Measurements from ENCODE around the gene CACNG7. TPM values are rescaled to one million over a fixed set of nuclear protein-coding genes. Genes with fewer than 3 reads are reported as not detected.

The CACNG7 gene
- total RNA-seq, 2 donors from 2014 or later: not detected

DNA sequence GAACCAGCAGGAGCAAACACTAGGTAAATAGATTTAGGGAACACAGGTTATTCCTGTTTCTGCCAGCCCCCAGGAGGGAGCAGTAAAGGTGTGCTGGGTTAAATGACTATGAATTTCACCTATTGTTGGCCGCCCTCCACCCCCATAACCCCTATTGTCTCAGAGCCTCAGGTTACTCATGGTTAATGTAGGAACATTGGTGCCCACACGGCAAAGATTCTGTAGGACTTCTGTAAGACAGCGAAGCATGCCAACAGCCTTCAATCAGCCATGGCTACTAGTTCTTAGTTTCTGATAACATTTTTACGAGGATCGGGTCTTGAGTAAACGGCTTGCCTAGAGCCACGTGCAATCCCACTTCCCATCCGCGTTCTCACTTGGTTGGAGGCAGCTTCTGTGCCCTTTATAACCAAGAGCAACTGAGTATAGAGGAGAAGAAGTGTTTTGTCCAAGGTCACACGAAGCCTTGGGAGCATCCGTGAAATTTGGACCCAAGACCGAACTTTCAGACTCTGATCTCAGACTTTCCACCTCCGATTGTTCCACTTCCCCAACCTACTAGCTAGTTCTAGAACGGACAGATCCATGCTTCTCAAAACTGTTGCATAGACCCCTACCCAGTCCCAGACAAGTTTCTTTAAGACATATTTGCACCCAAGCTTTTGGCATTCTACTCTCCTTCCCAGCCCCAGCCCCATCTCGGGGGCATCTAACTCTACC lies 48.5 kb downstream of the CACNG7 start:
- Histone ChIP-seq H3K9me3 (peaks cover 0 to 6% of the 10 kb centered on the region in 2 donors), H3K36me3 (no peaks in the 10 kb centered on the region), H3K27me3 (peaks cover 15 to 23% of the 10 kb centered on the region in 2 donors), H3K4me1 (no peaks in the 10 kb centered on the region), H3K4me3 (no peak overlapping the region), H3K27ac (no peak overlapping the region)
- DNase-seq (ENCODE audit: low spot score): no peak
- TF ChIP-seq, protein P1, sequence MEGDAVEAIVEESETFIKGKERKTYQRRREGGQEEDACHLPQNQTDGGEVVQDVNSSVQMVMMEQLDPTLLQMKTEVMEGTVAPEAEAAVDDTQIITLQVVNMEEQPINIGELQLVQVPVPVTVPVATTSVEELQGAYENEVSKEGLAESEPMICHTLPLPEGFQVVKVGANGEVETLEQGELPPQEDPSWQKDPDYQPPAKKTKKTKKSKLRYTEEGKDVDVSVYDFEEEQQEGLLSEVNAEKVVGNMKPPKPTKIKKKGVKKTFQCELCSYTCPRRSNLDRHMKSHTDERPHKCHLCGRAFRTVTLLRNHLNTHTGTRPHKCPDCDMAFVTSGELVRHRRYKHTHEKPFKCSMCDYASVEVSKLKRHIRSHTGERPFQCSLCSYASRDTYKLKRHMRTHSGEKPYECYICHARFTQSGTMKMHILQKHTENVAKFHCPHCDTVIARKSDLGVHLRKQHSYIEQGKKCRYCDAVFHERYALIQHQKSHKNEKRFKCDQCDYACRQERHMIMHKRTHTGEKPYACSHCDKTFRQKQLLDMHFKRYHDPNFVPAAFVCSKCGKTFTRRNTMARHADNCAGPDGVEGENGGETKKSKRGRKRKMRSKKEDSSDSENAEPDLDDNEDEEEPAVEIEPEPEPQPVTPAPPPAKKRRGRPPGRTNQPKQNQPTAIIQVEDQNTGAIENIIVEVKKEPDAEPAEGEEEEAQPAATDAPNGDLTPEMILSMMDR (IDR thresholded peaks at IDR 0.05): no peak

DNA sequence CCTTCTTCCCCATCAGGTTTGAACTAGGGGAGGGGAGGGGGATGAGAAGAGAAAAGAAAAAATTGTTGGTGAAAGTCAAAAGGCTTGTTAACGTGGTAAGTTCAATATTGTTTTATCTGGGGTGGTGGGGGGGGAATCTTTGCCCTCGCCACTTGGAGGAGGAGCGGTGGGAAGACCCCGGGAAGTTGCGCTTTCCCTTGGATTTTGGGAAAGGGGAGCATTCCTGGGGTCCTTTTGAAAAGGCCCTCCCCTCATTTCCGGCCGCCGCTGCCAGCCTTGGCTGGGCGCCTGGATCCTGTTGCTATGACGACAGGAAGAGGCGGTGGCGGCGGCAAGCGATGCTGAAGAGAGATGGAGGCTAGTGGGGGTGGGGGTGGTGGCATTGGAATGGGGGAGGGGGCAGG lies 49.1 kb downstream of the CACNG7 start:
- TF ChIP-seq, protein P1 (IDR thresholded peaks at IDR 0.05): no peak
- Histone ChIP-seq H3K4me1 (no peaks in the 10 kb centered on the region), H3K27me3 (peaks cover 17 to 27% of the 10 kb centered on the region in 2 donors), H3K36me3 (no peaks in the 10 kb centered on the region), H3K4me3 (no peak overlapping the region), H3K9me3 (peaks cover 0 to 6% of the 10 kb centered on the region in 2 donors), H3K27ac (no peak overlapping the region)
- no peak for DNase-seq (ENCODE audit: low spot score)

DNA sequence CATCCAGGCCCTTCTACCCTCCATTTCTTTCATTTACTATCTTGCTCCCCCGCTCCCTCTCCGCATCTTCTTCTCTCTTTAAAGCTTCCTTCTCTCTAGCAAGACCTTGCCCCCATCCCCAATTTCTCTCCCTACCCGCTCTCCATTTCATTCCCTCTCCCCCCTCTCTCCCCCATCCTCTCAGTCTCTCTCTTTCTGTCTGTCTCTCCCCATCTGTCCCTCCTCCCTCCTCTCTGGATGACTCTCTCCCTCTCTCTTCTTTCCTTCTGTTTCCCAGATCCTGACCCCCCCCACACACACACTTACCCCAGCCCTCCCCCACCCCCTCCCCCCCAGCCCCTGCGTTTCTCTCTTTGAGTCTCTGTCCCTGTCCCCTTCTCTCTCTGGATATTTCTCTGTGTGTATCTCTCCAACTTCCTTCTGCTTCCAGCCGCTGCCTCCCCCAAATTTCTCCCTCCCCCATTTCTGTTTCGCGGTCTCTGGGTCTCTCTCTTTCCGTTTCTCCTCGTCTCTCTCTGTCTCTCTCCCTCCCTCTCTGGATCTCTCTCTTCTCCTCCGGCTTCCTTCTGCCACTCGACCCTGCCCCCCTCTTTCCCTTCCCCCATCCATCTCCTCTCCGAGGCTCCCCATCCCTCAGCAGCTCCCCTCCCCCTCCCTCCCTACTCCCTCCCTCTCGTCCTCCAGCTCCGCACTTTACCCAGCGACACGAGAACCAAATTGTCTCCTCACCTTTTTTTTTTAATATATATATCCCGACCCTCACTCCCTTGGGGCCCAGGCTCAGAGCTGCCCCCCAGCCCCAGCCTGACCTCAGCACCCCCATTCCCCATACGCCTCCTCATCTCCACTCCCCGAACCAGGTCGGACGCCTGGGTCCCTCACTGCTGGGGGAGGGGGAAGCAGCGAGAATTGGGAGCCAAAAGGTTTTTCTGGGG lies 50.0 kb downstream of the CACNG7 start:
- no peaks in the 10 kb centered on the region for H3K4me1 ChIP-seq
- H3K36me3 ChIP-seq: no peaks in the 10 kb centered on the region
- no peak for DNase-seq (ENCODE audit: low spot score)
- no peak overlapping the region for H3K27ac ChIP-seq
- peaks cover 20 to 31% of the 10 kb centered on the region in 2 donors for H3K27me3 ChIP-seq
- no peaks in the 10 kb centered on the region for H3K9me3 ChIP-seq
- H3K4me3 ChIP-seq: no peak overlapping the region
- TF ChIP-seq, protein P1 (IDR thresholded peaks at IDR 0.05): no peak

DNA sequence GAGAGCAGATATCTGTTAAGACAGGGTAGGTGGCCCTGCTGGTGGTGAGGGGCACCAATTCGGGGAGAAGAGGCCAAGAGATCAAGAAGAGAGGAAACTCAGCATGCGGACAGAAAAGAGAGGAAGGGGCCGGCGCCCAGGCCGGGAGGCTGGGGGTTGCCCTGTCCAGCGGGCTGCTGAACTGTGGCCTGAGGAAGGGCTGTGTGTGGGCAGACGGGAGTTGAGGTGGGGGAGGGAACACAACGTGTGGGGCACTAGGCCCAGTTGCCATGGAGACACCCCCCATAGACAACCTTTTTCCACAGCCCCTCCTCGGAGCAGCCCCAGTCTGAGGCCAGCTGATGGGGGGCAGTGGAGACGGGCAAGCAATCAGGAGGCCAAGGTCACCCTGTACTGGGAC lies 51.1 kb downstream of the CACNG7 start:
- no peaks in the 10 kb centered on the region for H3K36me3 ChIP-seq
- H3K4me1 ChIP-seq: no peaks in the 10 kb centered on the region
- TF ChIP-seq, protein P1 (IDR thresholded peaks at IDR 0.05): no peak
- no peaks in the 10 kb centered on the region for H3K9me3 ChIP-seq
- no peak for DNase-seq (ENCODE audit: low spot score)
- peaks cover 20 to 31% of the 10 kb centered on the region in 2 donors for H3K27me3 ChIP-seq
- no peak overlapping the region for H3K4me3 ChIP-seq
- H3K27ac ChIP-seq: no peak overlapping the region

DNA sequence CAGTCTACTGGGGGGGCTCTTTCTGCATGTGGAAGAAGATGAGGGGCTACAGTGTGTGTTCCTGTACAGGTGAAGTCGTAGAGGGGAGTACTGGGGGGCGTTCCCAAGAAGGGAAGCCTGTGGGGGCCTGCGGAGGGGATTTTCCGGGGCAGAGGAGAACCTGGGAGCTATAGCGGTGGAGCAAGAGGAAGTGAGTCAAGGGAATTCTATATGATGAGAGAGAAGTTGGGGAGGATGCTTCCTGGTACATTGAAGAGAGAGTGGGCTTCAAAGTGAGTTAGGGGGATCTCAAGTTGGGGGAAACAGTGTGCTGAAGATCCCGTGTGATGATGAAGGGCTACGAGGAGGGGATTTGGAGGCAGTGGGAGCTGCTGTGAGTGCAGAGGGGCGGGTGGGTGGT lies 51.8 kb downstream of the CACNG7 start:
- no peak overlapping the region for H3K4me3 ChIP-seq
- H3K27ac ChIP-seq: no peak overlapping the region
- peaks cover 20 to 31% of the 10 kb centered on the region in 2 donors for H3K27me3 ChIP-seq
- H3K9me3 ChIP-seq: no peaks in the 10 kb centered on the region
- no peaks in the 10 kb centered on the region for H3K36me3 ChIP-seq
- DNase-seq (ENCODE audit: low spot score): no peak
- TF ChIP-seq, protein P1 (IDR thresholded peaks at IDR 0.05): no peak
- no peaks in the 10 kb centered on the region for H3K4me1 ChIP-seq
